Measurements from ENCODE around the gene GALNT8. TPM values are rescaled to one million over a fixed set of nuclear protein-coding genes. Genes with fewer than 3 reads are reported as not detected.

Gene GALNT8
- polyA plus RNA-seq, 1 donor from 2014 or later, result 0.48 TPM

DNA sequence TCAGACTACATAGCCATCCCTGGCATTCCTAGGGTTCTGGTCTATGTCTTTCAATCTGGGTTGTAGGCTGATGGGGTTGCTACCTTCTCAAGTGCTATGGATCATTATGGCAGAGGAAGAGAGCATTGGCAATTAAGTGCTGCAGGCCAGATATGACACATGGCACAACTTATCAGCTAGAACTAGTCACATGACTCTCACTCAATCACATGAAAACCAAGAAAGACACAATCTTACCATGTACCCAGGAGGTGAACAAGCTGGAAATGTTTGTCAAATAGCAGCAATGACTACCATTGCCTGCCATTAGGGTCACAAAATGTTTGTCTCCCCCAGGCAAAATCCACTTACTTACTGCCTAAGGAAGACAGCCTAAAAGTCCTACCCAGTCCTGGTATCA, 80.4 kb downstream of the GALNT8 start:
- Mint-ChIP-seq H3K27ac (no peak overlapping the region), H3K4me3 (no peak overlapping the region), H3K27me3 (peaks cover 12% of the 10 kb centered on the region), H3K4me1 (no peaks in the 10 kb centered on the region), H3K36me3 (no peaks in the 10 kb centered on the region), H3K9me3 (peaks cover 0 to 5% (median 0%) of the 10 kb centered on the region in 3 donors)

DNA sequence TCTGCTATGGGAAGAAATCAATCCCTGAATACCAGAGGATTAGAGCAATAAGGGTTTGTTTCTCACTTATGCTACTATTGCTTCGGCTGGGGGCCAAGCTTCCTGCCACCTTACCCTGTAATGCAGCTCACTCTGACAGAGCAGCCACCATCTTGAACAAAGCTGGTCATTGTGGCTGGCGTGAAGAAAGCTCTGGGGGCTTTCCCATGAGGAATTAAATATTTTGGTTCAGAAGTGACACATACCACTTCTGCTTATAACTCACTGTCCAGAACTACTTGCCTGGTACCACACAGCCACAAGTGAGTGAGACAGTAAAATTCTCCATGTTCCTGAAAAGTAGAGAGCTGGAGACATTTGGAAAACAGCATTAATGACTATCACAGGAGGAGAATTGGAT, 82.6 kb downstream of the GALNT8 start:
- H3K4me3 Mint-ChIP-seq, result no peak overlapping the region
- no peak overlapping the region for H3K27ac Mint-ChIP-seq
- H3K9me3 Mint-ChIP-seq, result peaks cover 0 to 5% (median 0%) of the 10 kb centered on the region in 3 donors
- peaks cover 7% of the 10 kb centered on the region for H3K27me3 Mint-ChIP-seq
- peaks cover 4 to 9% (median 6%) of the 10 kb centered on the region in 3 donors for H3K4me1 Mint-ChIP-seq
- H3K36me3 Mint-ChIP-seq, result no peaks in the 10 kb centered on the region

DNA sequence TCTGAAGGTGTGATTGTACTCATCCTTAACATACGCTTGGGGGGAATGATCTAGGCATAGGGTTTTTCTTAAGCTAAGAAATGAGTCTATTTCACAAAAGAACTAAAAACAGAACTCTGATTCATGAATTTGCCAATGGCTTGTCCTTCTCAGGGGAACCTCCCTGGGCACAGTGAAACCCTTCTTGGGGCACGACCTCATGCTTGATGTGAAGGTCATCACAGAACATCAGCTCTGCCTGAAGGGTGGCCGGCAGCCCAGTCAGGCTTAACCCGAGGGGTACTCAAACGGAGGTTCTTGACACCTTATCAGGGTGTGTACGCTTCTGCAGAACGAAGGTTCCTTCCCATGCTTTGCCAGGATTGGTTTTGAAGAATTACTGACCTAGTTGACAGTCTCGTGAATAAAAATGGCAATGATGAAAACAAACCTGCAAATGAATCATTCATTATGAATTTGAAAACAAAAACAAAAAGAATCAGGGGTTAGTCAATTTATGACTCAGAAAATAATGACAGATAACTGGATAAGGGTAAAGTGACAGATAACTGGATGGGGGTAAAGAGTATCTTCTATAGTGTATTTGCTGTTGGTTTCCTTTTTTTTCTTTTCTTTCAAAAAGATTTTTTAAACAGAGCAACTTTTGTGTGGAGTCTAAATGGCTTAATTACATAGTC, 86.4 kb downstream of the GALNT8 start:
- H3K36me3 Mint-ChIP-seq, result peaks cover under 1% of the 10 kb centered on the region
- H3K27ac Mint-ChIP-seq, result no peak overlapping the region
- H3K27me3 Mint-ChIP-seq, result peaks cover 31% of the 10 kb centered on the region
- H3K4me1 Mint-ChIP-seq, result peaks cover 7 to 22% (median 19%) of the 10 kb centered on the region in 3 donors
- H3K4me3 Mint-ChIP-seq, result no peak overlapping the region
- no peaks in the 10 kb centered on the region for H3K9me3 Mint-ChIP-seq

DNA sequence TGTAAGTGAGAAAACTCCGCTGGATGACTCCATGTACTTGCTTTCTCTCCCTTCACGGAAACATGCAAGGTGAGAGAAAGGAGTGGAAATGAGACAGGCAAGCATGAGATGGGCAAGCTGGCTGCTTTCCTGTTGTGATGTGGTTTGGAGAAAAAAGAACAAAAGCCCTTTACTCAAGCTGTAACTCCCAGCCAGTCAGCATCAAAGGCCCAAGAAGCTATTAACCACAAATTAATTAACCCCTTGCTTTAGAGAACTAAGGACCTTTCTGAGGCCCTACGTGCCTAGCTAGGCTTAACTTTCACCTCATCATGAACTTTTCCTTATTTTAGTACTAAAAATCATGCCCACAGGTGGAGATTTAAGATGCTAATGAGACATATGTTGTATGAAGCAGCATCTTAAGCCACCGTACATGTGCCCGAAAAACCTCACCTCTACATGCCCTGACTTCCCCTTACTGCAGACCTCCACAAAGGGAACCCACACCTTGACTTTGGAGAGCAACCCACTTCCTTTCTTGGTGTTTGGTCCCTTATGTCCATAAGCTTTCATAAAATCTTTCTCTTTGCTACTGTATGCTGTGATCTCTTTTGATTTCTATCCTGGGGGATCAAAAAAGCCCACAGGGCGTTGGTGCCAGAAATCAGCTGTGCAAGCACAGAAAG, 87.0 kb downstream of the GALNT8 start:
- Mint-ChIP-seq H3K27me3 (peaks cover 29% of the 10 kb centered on the region), H3K9me3 (no peaks in the 10 kb centered on the region), H3K4me1 (peaks cover 9 to 22% (median 21%) of the 10 kb centered on the region in 3 donors), H3K4me3 (peak overlapping the region in 1 of 4 donors; percentile 9), H3K36me3 (peaks cover 2% of the 10 kb centered on the region), H3K27ac (peak overlapping the region in 1 of 3 donors; percentile 21)

DNA sequence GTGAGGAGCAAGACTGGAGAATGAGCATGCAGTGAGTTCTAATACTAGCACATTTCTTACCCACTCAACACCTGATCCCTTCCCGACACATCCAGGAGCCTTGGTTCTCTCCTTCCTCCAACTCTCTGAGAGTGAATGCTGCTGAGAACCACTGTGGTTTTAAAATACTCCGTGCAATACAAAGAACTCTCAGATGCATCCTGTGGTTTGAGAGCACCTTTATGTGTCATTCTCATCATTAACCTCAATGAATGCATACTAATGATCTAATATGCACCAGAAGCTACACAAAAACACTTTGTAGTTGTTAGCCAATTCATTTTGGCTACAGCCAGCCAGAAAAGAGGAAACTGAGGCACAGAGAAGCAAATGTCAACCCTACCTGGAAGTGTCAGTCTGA, 87.6 kb downstream of the GALNT8 start:
- peak overlapping the region in 1 of 3 donors; percentile 21 for H3K27ac Mint-ChIP-seq
- peaks cover 29% of the 10 kb centered on the region for H3K27me3 Mint-ChIP-seq
- H3K4me1 Mint-ChIP-seq, result peaks cover 9 to 22% (median 21%) of the 10 kb centered on the region in 3 donors
- H3K9me3 Mint-ChIP-seq, result no peaks in the 10 kb centered on the region
- H3K36me3 Mint-ChIP-seq, result peaks cover 2% of the 10 kb centered on the region
- peak overlapping the region in 3 of 4 donors; percentile 9 to 57 (median 39) for H3K4me3 Mint-ChIP-seq

DNA sequence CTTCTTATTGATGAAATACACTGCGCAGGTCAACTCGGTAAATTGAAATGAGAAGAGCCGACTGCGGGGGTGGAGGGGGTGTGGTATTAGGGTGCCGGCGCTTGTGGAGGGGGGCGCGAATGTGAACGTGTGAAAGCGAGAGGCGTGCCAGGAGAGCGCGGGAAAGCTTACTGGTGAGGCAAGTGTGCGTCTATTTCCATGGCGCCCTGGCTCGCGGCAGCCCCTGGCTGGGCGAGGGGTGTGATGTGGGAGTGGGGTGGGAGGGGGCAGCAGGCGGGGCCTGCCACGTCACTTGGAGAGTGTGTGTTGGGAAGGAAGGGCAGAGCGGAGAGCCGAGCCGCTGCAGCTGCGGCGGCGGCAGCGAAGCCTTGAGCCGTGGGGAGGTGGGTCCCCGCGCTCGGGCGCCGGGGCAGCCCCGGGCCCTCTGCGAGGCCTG, 88.8 kb downstream of the GALNT8 start:
- H3K4me1 Mint-ChIP-seq, result peaks cover 9 to 24% (median 22%) of the 10 kb centered on the region in 3 donors

DNA sequence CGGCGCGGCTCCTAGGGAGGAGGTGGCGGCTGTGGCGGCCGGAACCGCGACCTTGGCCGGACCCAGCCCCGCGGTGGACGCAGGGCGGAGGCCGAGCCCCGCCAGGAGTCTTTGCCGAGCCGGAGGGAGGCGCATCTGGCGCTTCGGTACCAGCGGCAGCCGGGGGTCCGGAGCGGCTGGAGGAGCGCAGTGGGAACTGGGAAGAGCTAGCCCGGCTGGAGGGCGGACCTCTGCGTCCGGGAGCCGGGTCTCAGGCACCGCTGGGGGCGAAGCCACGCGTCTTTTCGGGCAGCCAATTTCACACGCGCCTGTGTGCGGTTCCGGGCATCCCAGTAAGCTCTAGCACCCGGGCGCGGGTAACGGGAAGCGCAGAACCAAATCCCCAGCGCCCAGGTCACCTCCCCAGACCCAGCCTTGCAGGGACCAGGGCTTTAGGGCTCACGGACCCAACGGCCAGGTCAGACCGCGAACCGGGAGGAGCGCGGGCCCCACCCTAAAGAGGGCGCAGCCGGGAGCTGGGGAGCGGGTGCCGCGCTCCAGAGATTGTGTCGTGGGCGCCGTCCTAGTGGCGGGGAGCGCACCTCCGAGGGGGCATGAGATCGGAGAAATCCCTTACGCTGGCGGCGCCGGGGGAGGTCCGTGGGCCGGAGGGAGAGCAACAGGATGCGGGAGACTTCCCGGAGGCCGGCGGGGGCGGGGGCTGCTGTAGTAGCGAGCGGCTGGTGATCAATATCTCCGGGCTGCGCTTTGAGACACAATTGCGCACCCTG, 89.4 kb downstream of the GALNT8 start:
- Mint-ChIP-seq H3K27ac (no peak overlapping the region), H3K9me3 (no peaks in the 10 kb centered on the region), H3K27me3 (peaks cover 29% of the 10 kb centered on the region), H3K36me3 (peaks cover 2% of the 10 kb centered on the region), H3K4me1 (peaks cover 9 to 24% (median 22%) of the 10 kb centered on the region in 3 donors), H3K4me3 (peak overlapping the region; percentile 58 to 87 (median 70))

More for the DNA sequence above, 88.8 kb downstream of the GALNT8 start:
- Mint-ChIP-seq H3K36me3 (peaks cover 2% of the 10 kb centered on the region), H3K9me3 (no peaks in the 10 kb centered on the region), H3K27ac (no peak overlapping the region), H3K27me3 (peaks cover 29% of the 10 kb centered on the region), H3K4me3 (peak overlapping the region; percentile 66 to 91 (median 78))

DNA sequence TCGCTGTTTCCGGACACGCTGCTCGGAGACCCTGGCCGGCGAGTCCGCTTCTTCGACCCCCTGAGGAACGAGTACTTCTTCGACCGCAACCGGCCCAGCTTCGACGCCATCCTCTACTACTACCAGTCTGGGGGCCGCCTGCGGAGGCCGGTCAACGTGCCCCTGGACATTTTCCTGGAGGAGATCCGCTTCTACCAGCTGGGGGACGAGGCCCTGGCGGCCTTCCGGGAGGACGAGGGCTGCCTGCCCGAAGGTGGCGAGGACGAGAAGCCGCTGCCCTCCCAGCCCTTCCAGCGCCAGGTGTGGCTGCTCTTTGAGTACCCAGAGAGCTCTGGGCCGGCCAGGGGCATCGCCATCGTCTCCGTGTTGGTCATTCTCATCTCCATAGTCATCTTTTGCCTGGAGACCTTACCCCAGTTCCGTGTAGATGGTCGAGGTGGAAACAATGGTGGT, 90.0 kb downstream of the GALNT8 start:
- peaks cover 31% of the 10 kb centered on the region for H3K27me3 Mint-ChIP-seq
- H3K36me3 Mint-ChIP-seq, result peaks cover 2% of the 10 kb centered on the region
- H3K27ac Mint-ChIP-seq, result no peak overlapping the region
- peaks cover 9 to 24% (median 22%) of the 10 kb centered on the region in 3 donors for H3K4me1 Mint-ChIP-seq
- H3K9me3 Mint-ChIP-seq, result no peaks in the 10 kb centered on the region
- H3K4me3 Mint-ChIP-seq, result peak overlapping the region; percentile 58 to 87 (median 70)

DNA sequence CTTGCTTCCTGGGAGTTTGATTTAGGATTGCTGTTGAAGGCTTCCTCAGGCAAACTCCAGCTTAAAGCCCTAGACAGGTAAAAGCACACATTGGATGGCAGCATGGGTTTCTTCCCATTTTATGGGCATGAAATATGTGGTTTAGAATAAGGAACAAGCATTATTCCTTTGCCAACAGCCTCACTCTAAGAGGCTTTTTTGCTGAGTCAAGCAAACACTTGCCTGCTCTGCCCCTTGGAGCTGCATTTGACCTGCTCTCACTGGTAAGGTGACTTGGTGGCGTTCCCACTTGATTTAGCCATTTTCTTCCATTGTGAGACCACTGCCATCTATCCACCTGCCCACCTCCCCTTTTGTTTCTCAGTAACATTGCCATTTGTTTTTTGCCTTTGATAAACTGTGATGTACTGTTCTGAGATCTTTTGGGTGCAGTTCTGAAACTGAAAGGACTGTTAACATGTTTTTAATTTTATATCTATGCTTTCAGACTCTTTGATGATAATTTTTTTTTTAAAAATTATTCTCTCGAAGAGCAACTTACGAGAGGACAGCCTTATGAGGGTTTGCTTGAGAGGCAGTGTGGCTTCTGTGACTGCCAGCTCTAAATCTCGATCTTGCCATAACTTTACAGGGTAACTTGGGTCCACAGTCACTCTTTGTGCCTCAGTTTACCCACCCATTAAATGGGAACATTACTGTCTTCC, 92.6 kb downstream of the GALNT8 start:
- H3K27me3 Mint-ChIP-seq, result peaks cover 31% of the 10 kb centered on the region
- peak overlapping the region in 1 of 4 donors; percentile 29 for H3K4me3 Mint-ChIP-seq
- no peaks in the 10 kb centered on the region for H3K9me3 Mint-ChIP-seq
- peaks cover 8 to 23% (median 18%) of the 10 kb centered on the region in 3 donors for H3K4me1 Mint-ChIP-seq
- H3K27ac Mint-ChIP-seq, result peak overlapping the region in 1 of 3 donors; percentile 64
- H3K36me3 Mint-ChIP-seq, result peaks cover 2% of the 10 kb centered on the region

DNA sequence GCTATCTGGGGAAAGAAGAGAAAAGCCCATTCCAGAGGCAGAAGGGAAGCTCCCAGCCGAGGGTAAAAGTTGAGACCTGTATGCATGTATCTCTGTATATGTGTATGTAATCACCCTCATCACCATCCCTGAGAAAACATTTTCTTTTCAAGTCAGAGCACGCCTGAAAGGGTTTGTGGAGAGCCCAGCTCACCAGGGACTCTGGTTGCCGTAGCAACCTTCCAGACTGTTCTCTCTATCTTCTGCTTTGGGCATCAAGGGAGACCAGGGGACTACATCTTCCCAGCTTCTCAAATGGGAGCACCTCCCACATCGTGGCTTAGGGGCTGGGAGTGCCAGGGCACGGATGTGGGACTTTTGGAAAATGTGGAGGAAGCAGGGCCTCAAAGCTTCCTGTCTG, 93.5 kb downstream of the GALNT8 start:
- Mint-ChIP-seq H3K27me3 (peaks cover 24% of the 10 kb centered on the region), H3K9me3 (no peaks in the 10 kb centered on the region), H3K27ac (peak overlapping the region in 1 of 3 donors; percentile 50), H3K4me3 (peak overlapping the region in 1 of 4 donors; percentile 29), H3K36me3 (peaks cover 2% of the 10 kb centered on the region), H3K4me1 (peaks cover 8 to 20% (median 11%) of the 10 kb centered on the region in 3 donors)

DNA sequence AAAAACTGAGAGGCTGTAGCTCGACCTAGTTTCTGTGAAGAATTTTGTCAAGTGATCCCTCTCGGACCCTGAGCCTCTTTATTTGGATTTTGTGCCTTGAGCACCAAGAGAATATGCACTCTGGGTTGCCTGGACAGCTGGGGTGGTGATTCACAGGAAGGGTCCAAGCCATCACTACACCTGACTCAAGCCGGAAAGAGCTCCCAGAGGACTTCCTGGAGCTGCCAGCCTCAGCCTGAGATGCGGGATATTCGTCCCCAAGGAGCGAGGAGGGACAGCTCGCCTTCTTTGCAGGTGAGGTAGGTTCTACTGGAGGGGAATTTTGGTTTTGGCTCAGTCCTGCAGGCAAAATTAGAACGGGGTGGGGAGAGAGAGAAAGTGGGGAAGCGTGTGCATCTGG, 94.3 kb downstream of the GALNT8 start:
- H3K9me3 Mint-ChIP-seq, result no peaks in the 10 kb centered on the region
- peaks cover 24% of the 10 kb centered on the region for H3K27me3 Mint-ChIP-seq
- H3K4me3 Mint-ChIP-seq, result no peak overlapping the region
- no peak overlapping the region for H3K27ac Mint-ChIP-seq
- peaks cover 10 to 25% (median 14%) of the 10 kb centered on the region in 3 donors for H3K4me1 Mint-ChIP-seq
- H3K36me3 Mint-ChIP-seq, result peaks cover 2% of the 10 kb centered on the region

DNA sequence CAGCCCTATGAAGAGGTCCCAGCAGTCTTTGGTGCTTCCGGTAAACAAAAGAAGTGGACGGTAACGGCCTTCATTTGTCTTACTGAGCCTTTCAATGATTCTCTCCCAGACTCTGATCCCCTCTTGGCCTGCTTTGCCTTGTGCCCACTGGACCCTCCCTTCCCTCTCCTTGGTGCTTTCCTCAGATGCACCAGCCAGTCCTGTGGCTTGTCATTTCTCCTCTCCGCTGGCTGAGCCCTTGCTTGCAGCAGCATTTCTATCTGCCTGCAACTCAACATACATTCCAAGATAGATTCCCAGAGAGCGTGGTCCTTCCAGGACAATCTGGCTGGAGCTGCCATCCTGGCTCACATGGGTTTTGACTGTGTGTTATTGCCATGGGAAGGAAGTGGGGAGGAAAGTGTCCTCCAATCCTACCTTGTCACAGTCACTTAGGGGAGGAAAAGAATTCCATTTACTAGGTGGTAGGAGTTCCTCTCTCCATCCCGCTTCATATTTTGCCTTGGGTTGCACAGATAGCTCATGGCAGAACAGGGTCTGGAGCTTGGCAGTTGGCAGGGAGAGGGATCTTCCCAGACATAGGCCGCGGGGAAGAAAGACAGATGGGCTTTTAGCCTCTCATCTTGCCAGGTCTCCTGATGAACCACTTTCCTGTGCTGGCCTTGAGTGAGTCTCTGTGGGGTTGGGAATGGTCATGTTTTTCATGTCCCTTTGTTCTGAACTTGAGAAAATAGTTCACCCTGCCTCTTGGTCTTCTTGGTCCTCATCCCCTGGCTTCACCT, 96.7 kb downstream of the GALNT8 start:
- Mint-ChIP-seq H3K27me3 (peaks cover 6% of the 10 kb centered on the region), H3K36me3 (no peaks in the 10 kb centered on the region), H3K27ac (no peak overlapping the region), H3K4me1 (peaks cover 11 to 26% (median 25%) of the 10 kb centered on the region in 3 donors), H3K9me3 (no peaks in the 10 kb centered on the region), H3K4me3 (peak overlapping the region in 1 of 4 donors; percentile 29)

DNA sequence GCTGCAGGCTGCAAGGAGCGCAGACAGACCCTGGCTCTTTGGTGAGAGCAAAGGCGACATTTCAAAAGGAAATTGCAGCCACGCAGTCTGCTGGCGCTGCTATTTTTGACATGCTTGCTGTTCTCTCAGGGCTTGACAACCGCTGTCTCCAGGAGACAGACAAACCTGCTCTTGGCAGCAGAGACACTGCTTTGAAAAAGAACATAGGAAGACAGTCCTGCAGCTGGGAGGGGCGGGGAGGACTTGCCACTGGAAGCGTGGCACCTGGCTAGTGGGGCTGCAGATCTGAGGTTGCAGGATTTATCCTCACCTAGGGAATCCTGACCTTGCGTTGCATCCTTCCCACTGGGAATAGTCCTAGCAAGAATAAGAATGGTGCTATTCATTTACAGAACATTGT, 97.7 kb downstream of the GALNT8 start:
- no peaks in the 10 kb centered on the region for H3K36me3 Mint-ChIP-seq
- H3K27me3 Mint-ChIP-seq, result peaks cover 6% of the 10 kb centered on the region
- no peaks in the 10 kb centered on the region for H3K9me3 Mint-ChIP-seq
- peaks cover 12 to 26% (median 25%) of the 10 kb centered on the region in 3 donors for H3K4me1 Mint-ChIP-seq
- no peak overlapping the region for H3K27ac Mint-ChIP-seq
- no peak overlapping the region for H3K4me3 Mint-ChIP-seq

DNA sequence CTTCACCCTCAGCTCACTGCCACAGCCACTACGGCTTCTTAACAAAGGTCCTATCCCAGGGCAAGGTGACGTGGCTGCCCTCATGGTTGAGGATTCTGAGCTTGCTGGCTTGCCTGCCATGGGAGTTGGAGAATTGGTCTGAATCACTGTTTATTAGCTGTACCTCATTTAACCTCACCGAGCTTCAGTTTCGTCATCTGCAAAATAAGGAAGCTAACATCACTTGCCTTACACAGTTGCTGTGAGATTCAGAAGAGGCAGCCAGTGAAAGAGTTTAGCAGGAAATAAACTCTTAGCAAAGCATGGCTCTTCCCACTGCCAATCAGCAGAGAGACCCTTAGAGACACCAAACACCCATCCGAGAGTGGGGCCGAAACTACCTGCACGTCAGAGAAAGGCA, 99.5 kb downstream of the GALNT8 start:
- Mint-ChIP-seq H3K9me3 (no peaks in the 10 kb centered on the region), H3K4me3 (peak overlapping the region in 2 of 4 donors; percentile 63 to 80), H3K27me3 (peaks cover 6% of the 10 kb centered on the region), H3K27ac (peak overlapping the region in 1 of 3 donors; percentile 63), H3K36me3 (no peaks in the 10 kb centered on the region), H3K4me1 (peaks cover 12 to 28% (median 27%) of the 10 kb centered on the region in 3 donors)

All from IgD-negative memory B cell (primary cell).